ENCODE results near the gene PKD1.
"Not testable (repeated sequence)": the region's sequence is repeated elsewhere in the genome, so short reads cannot be mapped to it uniquely, and the experiment has no call there.

Gene PKD1

GRCh38 chr16:2115591-2115973 is 20.1 kb downstream of the PKD1 start:
- 93 to 94% methylated on average over 9 of the region's 13 CpGs for WGBS, 2 experiments
- Histone ChIP-seq H3K9me3 (ENCODE audit: control insufficient read depth, low read length) (no peaks in the 10 kb centered on the region), H3K36me3 (ENCODE audit: control insufficient read depth, insufficient read depth, low read length) (no peaks in the 10 kb centered on the region), H3K27ac (ENCODE audit: insufficient read depth, low read depth, low read length, poor library complexity, severe bottlenecking) (no peak overlapping the region), H3K4me3 (ENCODE audit: insufficient read depth, low read depth, low read length) (no peak overlapping the region), H3K4me1 (ENCODE audit: control insufficient read depth, insufficient read depth, low read length) (no peaks in the 10 kb centered on the region), H3K27me3 (ENCODE audit: control insufficient read depth, insufficient read depth, low read length, poor library complexity, severe bottlenecking) (no peaks in the 10 kb centered on the region)

GRCh38 chr16:2114885-2115590 is 20.7 kb downstream of the PKD1 start:
- H3K27me3 ChIP-seq (ENCODE audit: control insufficient read depth, insufficient read depth, low read length, poor library complexity, severe bottlenecking); H3K4me1 ChIP-seq (ENCODE audit: control insufficient read depth, insufficient read depth, low read length); H3K9me3 ChIP-seq (ENCODE audit: control insufficient read depth, low read length); H3K27ac ChIP-seq (ENCODE audit: insufficient read depth, low read depth, low read length, poor library complexity, severe bottlenecking); H3K36me3 ChIP-seq (ENCODE audit: control insufficient read depth, insufficient read depth, low read length); H3K4me3 ChIP-seq (ENCODE audit: insufficient read depth, low read depth, low read length): not testable (repeated sequence)
- WGBS, 2 experiments, result 94 to 97% methylated on average over 27 to 33 of the region's 34 CpGs

- not testable (repeated sequence) for H3K27me3 ChIP-seq (ENCODE audit: control insufficient read depth, insufficient read depth, low read length, poor library complexity, severe bottlenecking); H3K27ac ChIP-seq (ENCODE audit: insufficient read depth, low read depth, low read length, poor library complexity, severe bottlenecking); H3K4me3 ChIP-seq (ENCODE audit: insufficient read depth, low read depth, low read length); H3K36me3 ChIP-seq (ENCODE audit: control insufficient read depth, insufficient read depth, low read length); H3K4me1 ChIP-seq (ENCODE audit: control insufficient read depth, insufficient read depth, low read length); H3K9me3 ChIP-seq (ENCODE audit: control insufficient read depth, low read length)
- WGBS, 2 experiments, result 95% methylated on average over 26 of the region's 26 CpGs
Measured at GRCh38 chr16:2114225-2114624, 21.5 kb downstream of the PKD1 start.

- not testable (repeated sequence) for H3K9me3 ChIP-seq (ENCODE audit: control insufficient read depth, low read length); H3K27ac ChIP-seq (ENCODE audit: insufficient read depth, low read depth, low read length, poor library complexity, severe bottlenecking); H3K36me3 ChIP-seq (ENCODE audit: control insufficient read depth, insufficient read depth, low read length); H3K4me3 ChIP-seq (ENCODE audit: insufficient read depth, low read depth, low read length); H3K4me1 ChIP-seq (ENCODE audit: control insufficient read depth, insufficient read depth, low read length); H3K27me3 ChIP-seq (ENCODE audit: control insufficient read depth, insufficient read depth, low read length, poor library complexity, severe bottlenecking)
- WGBS, 2 experiments, result 95% methylated on average over 28 of the region's 30 CpGs
Measured at GRCh38 chr16:2112539-2113106, 23.1 kb downstream of the PKD1 start.

GRCh38 chr16:2111412-2112335 is 24.0 kb downstream of the PKD1 start:
- WGBS, 2 experiments, result 96 to 97% methylated on average over 59 to 64 of the region's 65 CpGs
- H3K4me1 ChIP-seq (ENCODE audit: control insufficient read depth, insufficient read depth, low read length); H3K9me3 ChIP-seq (ENCODE audit: control insufficient read depth, low read length); H3K27me3 ChIP-seq (ENCODE audit: control insufficient read depth, insufficient read depth, low read length, poor library complexity, severe bottlenecking); H3K27ac ChIP-seq (ENCODE audit: insufficient read depth, low read depth, low read length, poor library complexity, severe bottlenecking); H3K36me3 ChIP-seq (ENCODE audit: control insufficient read depth, insufficient read depth, low read length); H3K4me3 ChIP-seq (ENCODE audit: insufficient read depth, low read depth, low read length): not testable (repeated sequence)

GRCh38 chr16:2111009-2111353 is 24.7 kb downstream of the PKD1 start:
- H3K27ac ChIP-seq (ENCODE audit: insufficient read depth, low read depth, low read length, poor library complexity, severe bottlenecking); H3K4me1 ChIP-seq (ENCODE audit: control insufficient read depth, insufficient read depth, low read length); H3K27me3 ChIP-seq (ENCODE audit: control insufficient read depth, insufficient read depth, low read length, poor library complexity, severe bottlenecking); H3K36me3 ChIP-seq (ENCODE audit: control insufficient read depth, insufficient read depth, low read length); H3K4me3 ChIP-seq (ENCODE audit: insufficient read depth, low read depth, low read length); H3K9me3 ChIP-seq (ENCODE audit: control insufficient read depth, low read length): not testable (repeated sequence)
- WGBS, 2 experiments, result 97 to 98% methylated on average over 36 of the region's 36 CpGs

GRCh38 chr16:2110332-2111008 is 25.2 kb downstream of the PKD1 start:
- H3K4me1 ChIP-seq (ENCODE audit: control insufficient read depth, insufficient read depth, low read length); H3K4me3 ChIP-seq (ENCODE audit: insufficient read depth, low read depth, low read length); H3K9me3 ChIP-seq (ENCODE audit: control insufficient read depth, low read length); H3K27me3 ChIP-seq (ENCODE audit: control insufficient read depth, insufficient read depth, low read length, poor library complexity, severe bottlenecking); H3K36me3 ChIP-seq (ENCODE audit: control insufficient read depth, insufficient read depth, low read length); H3K27ac ChIP-seq (ENCODE audit: insufficient read depth, low read depth, low read length, poor library complexity, severe bottlenecking): not testable (repeated sequence)
- WGBS, 2 experiments, result 96% methylated on average over 43 of the region's 43 CpGs

GRCh38 chr16:2109872-2110271 is 25.8 kb downstream of the PKD1 start:
- not testable (repeated sequence) for H3K27ac ChIP-seq (ENCODE audit: insufficient read depth, low read depth, low read length, poor library complexity, severe bottlenecking); H3K9me3 ChIP-seq (ENCODE audit: control insufficient read depth, low read length); H3K4me3 ChIP-seq (ENCODE audit: insufficient read depth, low read depth, low read length); H3K36me3 ChIP-seq (ENCODE audit: control insufficient read depth, insufficient read depth, low read length); H3K27me3 ChIP-seq (ENCODE audit: control insufficient read depth, insufficient read depth, low read length, poor library complexity, severe bottlenecking); H3K4me1 ChIP-seq (ENCODE audit: control insufficient read depth, insufficient read depth, low read length)
- 97% methylated on average over 22 to 23 of the region's 23 CpGs for WGBS, 2 experiments

GRCh38 chr16:2109271-2109580 is 26.5 kb downstream of the PKD1 start:
- H3K9me3 ChIP-seq (ENCODE audit: control insufficient read depth, low read length); H3K27ac ChIP-seq (ENCODE audit: insufficient read depth, low read depth, low read length, poor library complexity, severe bottlenecking); H3K4me3 ChIP-seq (ENCODE audit: insufficient read depth, low read depth, low read length); H3K4me1 ChIP-seq (ENCODE audit: control insufficient read depth, insufficient read depth, low read length); H3K27me3 ChIP-seq (ENCODE audit: control insufficient read depth, insufficient read depth, low read length, poor library complexity, severe bottlenecking); H3K36me3 ChIP-seq (ENCODE audit: control insufficient read depth, insufficient read depth, low read length): not testable (repeated sequence)
- 95 to 97% methylated on average over 25 of the region's 25 CpGs for WGBS, 2 experiments

Measured in ectodermal cell (in vitro differentiated cells).